ENCODE data around the gene FOXD4L6.
"Not testable (repeated sequence)": the region's sequence is repeated elsewhere in the genome, so short reads cannot be mapped to it uniquely, and the experiment has no call there.

FOXD4L6 gene

GRCh38 chr9:41088450-41089059 lies 39.9 kb downstream of the FOXD4L6 start:
- not testable (repeated sequence) for DNase-seq; H3K4me1 Mint-ChIP-seq; H3K9me3 Mint-ChIP-seq; H3K27ac Mint-ChIP-seq; H3K36me3 Mint-ChIP-seq (ENCODE audit: low read depth); H3K4me3 Mint-ChIP-seq
- TF ChIP-seq CTCF (IDR thresholded peaks at IDR 0.05), result peak; percentile 48
- H3K27me3 Mint-ChIP-seq (ENCODE audit: low read depth, poor library complexity), result peaks cover 39% of the 10 kb centered on the region

GRCh38 chr9:41087929-41088328 lies 40.6 kb downstream of the FOXD4L6 start:
- H3K4me1 Mint-ChIP-seq; H3K4me3 Mint-ChIP-seq; DNase-seq; H3K27ac Mint-ChIP-seq; H3K36me3 Mint-ChIP-seq (ENCODE audit: low read depth); H3K9me3 Mint-ChIP-seq: not testable (repeated sequence)
- H3K27me3 Mint-ChIP-seq (ENCODE audit: low read depth, poor library complexity), result peaks cover 39% of the 10 kb centered on the region

GRCh38 chr9:41087157-41087780 lies 41.2 kb downstream of the FOXD4L6 start:
- not testable (repeated sequence) for DNase-seq; H3K9me3 Mint-ChIP-seq; H3K4me1 Mint-ChIP-seq; H3K36me3 Mint-ChIP-seq (ENCODE audit: low read depth); H3K27ac Mint-ChIP-seq; H3K4me3 Mint-ChIP-seq
- peaks cover 45% of the 10 kb centered on the region for H3K27me3 Mint-ChIP-seq (ENCODE audit: low read depth, poor library complexity)

GRCh38 chr9:41086685-41087084 lies 41.8 kb downstream of the FOXD4L6 start:
- H3K9me3 Mint-ChIP-seq; H3K27ac Mint-ChIP-seq; H3K4me3 Mint-ChIP-seq; DNase-seq; H3K4me1 Mint-ChIP-seq; H3K36me3 Mint-ChIP-seq (ENCODE audit: low read depth): not testable (repeated sequence)
- peaks cover 47% of the 10 kb centered on the region for H3K27me3 Mint-ChIP-seq (ENCODE audit: low read depth, poor library complexity)

- H3K4me1 Mint-ChIP-seq; H3K36me3 Mint-ChIP-seq (ENCODE audit: low read depth); H3K9me3 Mint-ChIP-seq; DNase-seq; H3K27ac Mint-ChIP-seq; H3K4me3 Mint-ChIP-seq: not testable (repeated sequence)
- H3K27me3 Mint-ChIP-seq (ENCODE audit: low read depth, poor library complexity), result peaks cover 47% of the 10 kb centered on the region
These were observed 42.3 kb downstream of the FOXD4L6 start for GRCh38 chr9:41086215-41086614.

- not testable (repeated sequence) for H3K4me1 Mint-ChIP-seq; DNase-seq; H3K9me3 Mint-ChIP-seq; H3K27ac Mint-ChIP-seq; H3K36me3 Mint-ChIP-seq (ENCODE audit: low read depth); H3K4me3 Mint-ChIP-seq
- peaks cover 50% of the 10 kb centered on the region for H3K27me3 Mint-ChIP-seq (ENCODE audit: low read depth, poor library complexity)
These were observed 46.1 kb downstream of the FOXD4L6 start for GRCh38 chr9:41082358-41082757.

- DNase-seq; H3K27ac Mint-ChIP-seq; H3K36me3 Mint-ChIP-seq (ENCODE audit: low read depth); H3K4me1 Mint-ChIP-seq; H3K4me3 Mint-ChIP-seq: not testable (repeated sequence)
- H3K9me3 Mint-ChIP-seq, result peaks cover 11% of the 10 kb centered on the region
- H3K27me3 Mint-ChIP-seq (ENCODE audit: low read depth, poor library complexity), result peaks cover 50% of the 10 kb centered on the region
These were observed 49.0 kb downstream of the FOXD4L6 start for GRCh38 chr9:41079464-41079863.

- not testable (repeated sequence) for H3K27ac Mint-ChIP-seq; H3K36me3 Mint-ChIP-seq (ENCODE audit: low read depth); H3K4me3 Mint-ChIP-seq; H3K4me1 Mint-ChIP-seq; DNase-seq
- Mint-ChIP-seq H3K9me3 (peaks cover 17% of the 10 kb centered on the region), H3K27me3 (ENCODE audit: low read depth, poor library complexity) (peaks cover 62% of the 10 kb centered on the region)
These were observed 50.9 kb downstream of the FOXD4L6 start for GRCh38 chr9:41077586-41077985.

Data from nephron progenitor cell (in vitro differentiated cells).